ENCODE data around the gene CIZ1.
"Not testable (repeated sequence)": the region's sequence is repeated elsewhere in the genome, so short reads cannot be mapped to it uniquely, and the experiment has no call there.

DNA sequence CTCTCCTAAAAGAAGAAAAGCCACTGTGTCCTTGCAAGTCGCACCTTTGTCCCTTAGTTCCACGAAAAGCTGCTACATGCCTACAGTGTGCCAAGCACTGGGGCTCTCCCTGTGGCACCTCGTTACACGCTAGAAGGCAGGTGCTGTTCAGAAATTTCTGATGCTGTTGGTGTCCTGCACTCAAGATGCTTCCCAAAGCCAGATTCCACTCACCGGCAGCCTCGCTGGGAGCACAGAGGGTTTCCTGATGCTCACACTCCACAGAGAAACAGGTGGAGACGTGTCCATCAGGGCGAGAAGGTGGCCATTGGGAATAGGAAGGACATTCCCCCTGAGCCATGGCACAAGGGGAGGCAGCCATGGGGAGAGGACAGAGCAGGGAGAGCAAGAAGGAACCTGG is 60.0 kb downstream of the CIZ1 start:
- TF ChIP-seq, protein P1, sequence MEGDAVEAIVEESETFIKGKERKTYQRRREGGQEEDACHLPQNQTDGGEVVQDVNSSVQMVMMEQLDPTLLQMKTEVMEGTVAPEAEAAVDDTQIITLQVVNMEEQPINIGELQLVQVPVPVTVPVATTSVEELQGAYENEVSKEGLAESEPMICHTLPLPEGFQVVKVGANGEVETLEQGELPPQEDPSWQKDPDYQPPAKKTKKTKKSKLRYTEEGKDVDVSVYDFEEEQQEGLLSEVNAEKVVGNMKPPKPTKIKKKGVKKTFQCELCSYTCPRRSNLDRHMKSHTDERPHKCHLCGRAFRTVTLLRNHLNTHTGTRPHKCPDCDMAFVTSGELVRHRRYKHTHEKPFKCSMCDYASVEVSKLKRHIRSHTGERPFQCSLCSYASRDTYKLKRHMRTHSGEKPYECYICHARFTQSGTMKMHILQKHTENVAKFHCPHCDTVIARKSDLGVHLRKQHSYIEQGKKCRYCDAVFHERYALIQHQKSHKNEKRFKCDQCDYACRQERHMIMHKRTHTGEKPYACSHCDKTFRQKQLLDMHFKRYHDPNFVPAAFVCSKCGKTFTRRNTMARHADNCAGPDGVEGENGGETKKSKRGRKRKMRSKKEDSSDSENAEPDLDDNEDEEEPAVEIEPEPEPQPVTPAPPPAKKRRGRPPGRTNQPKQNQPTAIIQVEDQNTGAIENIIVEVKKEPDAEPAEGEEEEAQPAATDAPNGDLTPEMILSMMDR (IDR thresholded peaks at IDR 0.05; ENCODE audit: low read depth, low read length, poor library complexity, severe bottlenecking), result not testable (repeated sequence)
- not testable (repeated sequence) for TF ChIP-seq EZH2phosphoT487 (IDR thresholded peaks at IDR 0.05; ENCODE audit: borderline replicate concordance, low read length)

Measured in DOHH2 (cell line).